Hepatocyte (in vitro differentiated cells): ENCODE results near the gene SCGN.

Source experiments
- CTCF ChIP-seq: fragments of 200-600 bp; sonication (generic); IDR thresholded peaks from 2 replicates; pipeline ENCODE4 v1.5.1; 2016; ENCODE audit warnings: antibody characterized with exemption, mild to moderate bottlenecking; ENCODE audit not compliant: poor library complexity
- EZH2phosphoT487 ChIP-seq: fragments of 200-600 bp; sonication (generic); IDR thresholded peaks from one replicate; pipeline ENCODE4 v1.6.1; 2018; ENCODE audit warnings: antibody characterized with exemption, mild to moderate bottlenecking, low read depth, moderate library complexity; ENCODE audit not compliant: unreplicated experiment, severe bottlenecking

- no peak for TF ChIP-seq CTCF
- TF ChIP-seq EZH2phosphoT487, result no peak
These were observed 78.9 kb downstream of the SCGN start for GRCh38 chr6:25730907-25731306.
